Body of pancreas (tissue), 4 donors: ENCODE data around the gene TFAP2A.

Experiments used
- POLR2A ChIP-seq, 3 donors: fragments of 450-650 bp; IDR thresholded peaks; one replicate each; pipeline ENCODE4 v1.6.1; 2016; ENCODE audit warnings: antibody characterized with exemption in 3 of 3, mild to moderate bottlenecking in 2 of 3
- TF ChIP-seq, protein P1 (sequence below), 7 experiments: fragments of 450-650 bp in 4 of 7; fragments of 200-600 bp in 3 of 7; sonication (generic) in 3 of 7; IDR thresholded peaks; one replicate each; pipeline ENCODE4 v1.5.1; 2016 to 2019; ENCODE audit warnings: antibody characterized with exemption in 7 of 7

DNA sequence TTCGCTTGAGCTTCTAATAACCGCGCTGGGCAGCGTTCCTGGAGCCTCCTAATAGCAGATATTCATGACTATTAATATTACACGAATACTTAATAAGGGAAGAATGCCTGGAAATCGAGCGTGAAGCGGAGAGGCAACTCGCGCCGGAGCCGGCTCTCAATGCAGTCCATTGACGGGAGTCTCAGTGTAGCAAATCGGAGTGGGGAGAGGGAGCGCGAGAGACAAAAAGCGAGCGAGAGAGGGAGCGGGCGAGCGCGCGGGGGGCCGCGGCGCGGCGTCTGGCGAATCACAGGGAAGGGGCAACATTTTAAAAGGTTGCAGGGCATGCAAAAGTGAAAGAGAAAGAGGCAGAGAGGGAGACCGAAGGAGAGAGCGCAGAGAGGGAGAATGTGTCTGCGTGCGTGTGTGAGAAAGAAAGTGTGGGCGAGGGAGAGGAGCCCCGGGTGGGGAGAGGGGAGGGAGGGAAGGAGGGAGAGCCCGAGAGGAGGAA is 2.9 kb downstream of the TFAP2A start:
- TF ChIP-seq, protein P1, sequence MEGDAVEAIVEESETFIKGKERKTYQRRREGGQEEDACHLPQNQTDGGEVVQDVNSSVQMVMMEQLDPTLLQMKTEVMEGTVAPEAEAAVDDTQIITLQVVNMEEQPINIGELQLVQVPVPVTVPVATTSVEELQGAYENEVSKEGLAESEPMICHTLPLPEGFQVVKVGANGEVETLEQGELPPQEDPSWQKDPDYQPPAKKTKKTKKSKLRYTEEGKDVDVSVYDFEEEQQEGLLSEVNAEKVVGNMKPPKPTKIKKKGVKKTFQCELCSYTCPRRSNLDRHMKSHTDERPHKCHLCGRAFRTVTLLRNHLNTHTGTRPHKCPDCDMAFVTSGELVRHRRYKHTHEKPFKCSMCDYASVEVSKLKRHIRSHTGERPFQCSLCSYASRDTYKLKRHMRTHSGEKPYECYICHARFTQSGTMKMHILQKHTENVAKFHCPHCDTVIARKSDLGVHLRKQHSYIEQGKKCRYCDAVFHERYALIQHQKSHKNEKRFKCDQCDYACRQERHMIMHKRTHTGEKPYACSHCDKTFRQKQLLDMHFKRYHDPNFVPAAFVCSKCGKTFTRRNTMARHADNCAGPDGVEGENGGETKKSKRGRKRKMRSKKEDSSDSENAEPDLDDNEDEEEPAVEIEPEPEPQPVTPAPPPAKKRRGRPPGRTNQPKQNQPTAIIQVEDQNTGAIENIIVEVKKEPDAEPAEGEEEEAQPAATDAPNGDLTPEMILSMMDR (IDR thresholded peaks at IDR 0.05), result no peak
- TF ChIP-seq POLR2A (IDR thresholded peaks at IDR 0.05), result no peak
